ENCODE data around the gene ZCCHC14.
"Not testable (repeated sequence)": the region's sequence is repeated elsewhere in the genome, so short reads cannot be mapped to it uniquely, and the experiment has no call there.

ZCCHC14 gene

GRCh38 chr16:87389245-87389644 is 103.6 kb downstream of the ZCCHC14 start:
- H3K4me3 ChIP-seq (ENCODE audit: low read depth, low read length) = no peak overlapping the region
- no peak for TF ChIP-seq CTCF (IDR thresholded peaks at IDR 0.05; ENCODE audit: insufficient read depth, low read depth, low read length, missing control alignments)
- no peak for DNase-seq (ENCODE audit: low read depth)

- DNase-seq (ENCODE audit: low read depth) = no peak
- peak overlapping the region; percentile 40 for H3K4me3 ChIP-seq (ENCODE audit: low read depth, low read length)
- TF ChIP-seq CTCF (IDR thresholded peaks at IDR 0.05; ENCODE audit: insufficient read depth, low read depth, low read length, missing control alignments) = no peak
Observed at GRCh38 chr16:87388818-87389134, 104.0 kb downstream of the ZCCHC14 start.

GRCh38 chr16:87387942-87388817 is 104.6 kb downstream of the ZCCHC14 start:
- DNase-seq (ENCODE audit: low read depth) = peak; percentile 98
- TF ChIP-seq CTCF (IDR thresholded peaks at IDR 0.05; ENCODE audit: insufficient read depth, low read depth, low read length, missing control alignments) = no peak

GRCh38 chr16:87384875-87385167 is 108.0 kb downstream of the ZCCHC14 start:
- not testable (repeated sequence) for DNase-seq (ENCODE audit: low read depth)
- peak overlapping the region; percentile 52 for H3K4me3 ChIP-seq (ENCODE audit: low read depth, low read length)

More at GRCh38 chr16:87387942-87388817, 104.6 kb downstream of the ZCCHC14 start:
- peak overlapping the region; percentile 40 for H3K4me3 ChIP-seq (ENCODE audit: low read depth, low read length)

- DNase-seq (ENCODE audit: low read depth) = no peak
- H3K4me3 ChIP-seq (ENCODE audit: low read depth, low read length) = peak overlapping the region; percentile 52
- TF ChIP-seq CTCF (IDR thresholded peaks at IDR 0.05; ENCODE audit: insufficient read depth, low read depth, low read length, missing control alignments) = no peak
Observed at GRCh38 chr16:87384162-87384874, 108.5 kb downstream of the ZCCHC14 start.

- peak within 1 kb of the TSS; percentile 82 for H3K4me3 ChIP-seq (ENCODE audit: low read depth, low read length)
Observed at GRCh38 chr16:87383505-87384161, 109.2 kb downstream of the ZCCHC14 start, which contains the start of gene FBXO31. Gene FBXO31 (minus strand): TSS chr16:87383776. CDS start chr16:87383744, 32 bp downstream.

More at GRCh38 chr16:87383505-87384161, 109.2 kb downstream of the ZCCHC14 start, which contains the start of gene FBXO31:
- TF ChIP-seq CTCF (IDR thresholded peaks at IDR 0.05; ENCODE audit: insufficient read depth, low read depth, low read length, missing control alignments) = no peak
- DNase-seq (ENCODE audit: low read depth) = peak; percentile 96

All from GM12865 (cell line).